Posterior vena cava (tissue), 2 donors: ENCODE results near the gene SELENOW. TPM values are rescaled to one million over a fixed set of nuclear protein-coding genes. Genes with fewer than 3 reads are reported as not detected.
"Not testable (repeated sequence)": the region's sequence is repeated elsewhere in the genome, so short reads cannot be mapped to it uniquely, and the experiment has no call there.

ENCODE experiments used
- DNase-seq: peaks from one replicate; pipeline ENCODE4 v3.0.0-alpha.2; 2020; ENCODE audit warnings: low spot score
- intact Hi-C, 2 donors: fragments of 100-400 bp; cut with DNase I; formaldehyde crosslinking; loops; one replicate each; pipeline versions ENCODE4 v1.14.1 to v1.14.2; 2022 to 2023
- long read RNA-seq, 2 donors: library from polyadenylated mRNA; unstranded; transcript quantifications; one replicate each; pipeline ENCODE4 v2.0.0, GENCODE V29; 2020 to 2021
- total RNA-seq, 2 donors: library from RNA; stranded (reverse); fragmentation: NEBNext Ultra II Directional; extraction: Animal tissue kit (Norgen Biotek cat#: 25700); gene quantifications; one replicate each; pipeline ENCODE4 v1.2.1, GENCODE V29; 2021
- donor health status: DM: yes; HTN: yes; CAD: no.
- donor health status: DM: yes; HTN: yes; CAD: no.

SELENOW gene
- 100 to 1,000 TPM; 404 to 512 TPM for total RNA-seq
- long read RNA-seq, donor 1, transcript SELENOW-212 (6 exons, 888 nt), result minor isoform, 60 of 141 reads
- long read RNA-seq, donor 1, transcript SELENOW-215 (1 exons, 2,503 nt), result major isoform, 66 of 141 reads
- long read RNA-seq, donor 1, partial matches to known transcripts, result 1 of 141 reads
- long read RNA-seq, donor 1, other reads (novel, unspliced or antisense), result 9 of 141 reads
- long read RNA-seq, donor 2, transcript SELENOW-212 (6 exons, 888 nt), result major isoform, 205 of 235 reads
- long read RNA-seq, donor 2, transcript SELENOW-215 (1 exons, 2,503 nt), result minor isoform, 13 of 235 reads
- long read RNA-seq, donor 2, partial matches to known transcripts, result 1 of 235 reads
- long read RNA-seq, donor 2, other reads (novel, unspliced or antisense), result 16 of 235 reads

GRCh38 chr19:47778049-47778953, at the start of gene SELENOW:
Gene SELENOW (plus strand): TSS chr19:47778703. CDS start chr19:47778786, 83 bp downstream.
- intact Hi-C loops, result no loop called here
- peak; percentile 92 for DNase-seq

- peak; percentile 88 for DNase-seq
- intact Hi-C loops, result no loop called here
Measured at GRCh38 chr19:47729468-47729798, 49.1 kb upstream of the SELENOW start.

- peak; percentile 89 for DNase-seq
- intact Hi-C loops, result no loop called here
Measured at GRCh38 chr19:47729799-47730520, 48.5 kb upstream of the SELENOW start.

GRCh38 chr19:47730521-47730889, 48.0 kb upstream of the SELENOW start:
- intact Hi-C loops, result no loop called here
- DNase-seq, result no peak

GRCh38 chr19:47730910-47731309, 47.6 kb upstream of the SELENOW start:
- intact Hi-C loops, result no loop called here
- DNase-seq, result no peak

GRCh38 chr19:47735131-47735530, 43.4 kb upstream of the SELENOW start:
- intact Hi-C loops, result no loop called here
- no peak for DNase-seq

GRCh38 chr19:47740866-47741519, 37.5 kb upstream of the SELENOW start:
- intact Hi-C loops, result no loop called here
- DNase-seq, result no peak

- intact Hi-C loops, result loop anchor here in 1 of 2 donors (2.0 kb wide), 1 partner anchor 29 kb away; the partner anchor contains the start of gene EHD2
- DNase-seq, result no peak
Measured at GRCh38 chr19:47741544-47742140, 36.9 kb upstream of the SELENOW start.

GRCh38 chr19:47742634-47743033, 35.9 kb upstream of the SELENOW start:
- DNase-seq, result no peak
- intact Hi-C loops, result loop anchor here in 1 of 2 donors (2.0 kb wide), 1 partner anchor 30 kb away; the partner anchor contains the start of gene EHD2

- intact Hi-C loops, result no loop called here
Measured at GRCh38 chr19:47745010-47745901, 33.2 kb upstream of the SELENOW start, which contains the start of gene NOP53. Gene NOP53 (plus strand): TSS chr19:47745546. CDS start chr19:47745560, 14 bp downstream.

GRCh38 chr19:47746129-47746528, 32.4 kb upstream of the SELENOW start:
- intact Hi-C loops, DNase-seq: not testable (repeated sequence)

More at GRCh38 chr19:47745010-47745901, 33.2 kb upstream of the SELENOW start, which contains the start of gene NOP53:
- peak; percentile 99 for DNase-seq

- DNase-seq, result no peak
- intact Hi-C loops, result no loop called here
Measured at GRCh38 chr19:47749326-47749725, 29.2 kb upstream of the SELENOW start.

GRCh38 chr19:47750752-47751151, 27.8 kb upstream of the SELENOW start:
- intact Hi-C loops, result no loop called here
- no peak for DNase-seq

GRCh38 chr19:47752440-47753211, 25.9 kb upstream of the SELENOW start:
- intact Hi-C loops, result no loop called here
- DNase-seq, result no peak

GRCh38 chr19:47754206-47755064, 24.1 kb upstream of the SELENOW start:
- no peak for DNase-seq
- intact Hi-C loops, result no loop called here
